Chondrocyte (in vitro differentiated cells): ENCODE data around the gene MAMLD1. TPM values are rescaled to one million over a fixed set of nuclear protein-coding genes. Genes with fewer than 3 reads are reported as not detected.

Experiments
- DNase-seq: peaks from one replicate; pipeline ENCODE4 v3.0.0; 2021; ENCODE audit warnings: mixed read lengths, low spot score
- H3K27ac Mint-ChIP-seq: one replicate; pipeline ENCODE4 v1.8.0; 2021; ENCODE audit warnings: mild to moderate bottlenecking, moderate library complexity, mixed read lengths; ENCODE audit not compliant: unreplicated experiment
- H3K27me3 Mint-ChIP-seq: 2 replicates; pipeline ENCODE4 v1.8.0; 2021; ENCODE audit warnings: low read depth, mixed read lengths
- H3K36me3 Mint-ChIP-seq: 2 replicates; pipeline ENCODE4 v1.8.0; 2021; ENCODE audit warnings: low read depth, mixed read lengths
- H3K4me1 Mint-ChIP-seq: 2 replicates; pipeline ENCODE4 v1.8.0; 2021; ENCODE audit warnings: low read depth, mild to moderate bottlenecking, mixed read lengths
- H3K4me3 Mint-ChIP-seq: one replicate; pipeline ENCODE4 v1.8.0; 2021; ENCODE audit warnings: mild to moderate bottlenecking, moderate library complexity, mixed read lengths; ENCODE audit not compliant: unreplicated experiment
- H3K9me3 Mint-ChIP-seq: 2 replicates; pipeline ENCODE4 v1.8.0; 2021; ENCODE audit warnings: low read depth, mixed read lengths
- CTCF ChIP-seq: fragments of 200-600 bp; sonication (generic); IDR thresholded peaks from 2 replicates; pipeline ENCODE4 v1.5.0; 2021; ENCODE audit warnings: antibody characterized with exemption, mild to moderate bottlenecking, moderate library complexity
- total RNA-seq: library from RNA; stranded (reverse); gene quantifications from 3 replicates; pipeline ENCODE4 v1.2.1, GENCODE V29; 2021

MAMLD1 gene
- total RNA-seq, 1 donor from 2014 or later = 8.8 TPM

GRCh38 chrX:150502091-150502490, 139.0 kb downstream of the MAMLD1 start:
- Mint-ChIP-seq H3K4me3 (no peak overlapping the region), H3K9me3 (peaks cover 2% of the 10 kb centered on the region), H3K27me3 (no peaks in the 10 kb centered on the region), H3K36me3 (no peaks in the 10 kb centered on the region), H3K27ac (no peak overlapping the region), H3K4me1 (peaks cover 9% of the 10 kb centered on the region)
- no peak for TF ChIP-seq CTCF
- no peak for DNase-seq

GRCh38 chrX:150502979-150503897, 140.1 kb downstream of the MAMLD1 start:
- Mint-ChIP-seq H3K36me3 (no peaks in the 10 kb centered on the region), H3K27me3 (no peaks in the 10 kb centered on the region), H3K4me3 (no peak overlapping the region), H3K4me1 (peaks cover 9% of the 10 kb centered on the region), H3K27ac (no peak overlapping the region), H3K9me3 (peaks cover 2% of the 10 kb centered on the region)
- DNase-seq = peak; percentile 94
- TF ChIP-seq CTCF = no peak

- no peak for DNase-seq
- peaks cover 2% of the 10 kb centered on the region for H3K9me3 Mint-ChIP-seq
- peaks cover 13% of the 10 kb centered on the region for H3K4me1 Mint-ChIP-seq
- TF ChIP-seq CTCF = no peak
- no peak overlapping the region for H3K4me3 Mint-ChIP-seq
- H3K36me3 Mint-ChIP-seq = no peaks in the 10 kb centered on the region
- H3K27ac Mint-ChIP-seq = no peak overlapping the region
- H3K27me3 Mint-ChIP-seq = no peaks in the 10 kb centered on the region
Measured at GRCh38 chrX:150503898-150504219, 140.7 kb downstream of the MAMLD1 start.

GRCh38 chrX:150504397-150505182, 141.5 kb downstream of the MAMLD1 start:
- Mint-ChIP-seq H3K27ac (peak overlapping the region; percentile 58), H3K4me1 (peaks cover 14% of the 10 kb centered on the region), H3K4me3 (no peak overlapping the region)

More at GRCh38 chrX:150504397-150505182, 141.5 kb downstream of the MAMLD1 start:
- DNase-seq = no peak
- Mint-ChIP-seq H3K9me3 (peaks cover under 1% of the 10 kb centered on the region), H3K36me3 (no peaks in the 10 kb centered on the region), H3K27me3 (no peaks in the 10 kb centered on the region)
- no peak for TF ChIP-seq CTCF
